HL-60 (cell line): ENCODE results near the gene CTIF.

Experiments
- CTCF ChIP-seq: IDR thresholded peaks from one replicate; pipeline ENCODE4 v1.5.1; 2011; ENCODE audit warnings: low read length, control low read depth, inconsistent platforms; ENCODE audit not compliant: insufficient read depth
- REST ChIP-seq: IDR thresholded peaks from 2 replicates; pipeline ENCODE4 v1.6.1; 2012; ENCODE audit warnings: low read depth; ENCODE audit not compliant: insufficient replicate concordance
- SPI1 ChIP-seq: IDR thresholded peaks from 2 replicates; pipeline ENCODE4 v1.6.1; 2012; ENCODE audit warnings: low read depth, mild to moderate bottlenecking, borderline replicate concordance

- no peak for TF ChIP-seq CTCF
- TF ChIP-seq SPI1 = no peak
- no peak for TF ChIP-seq REST
Observed at GRCh38 chr18:48799724-48800315, 261.0 kb downstream of the CTIF start.
